H9 (cell line): ENCODE results near the gene OXSM. TPM values are rescaled to one million over a fixed set of nuclear protein-coding genes. Genes with fewer than 3 reads are reported as not detected.

ENCODE experiments used
- DNase-seq: peaks from one replicate; pipeline ENCODE4 v3.0.0-alpha.2; 2017
- H2AFZ ChIP-seq: one replicate; pipeline ENCODE4 v1.6.1; 2013; ENCODE audit warnings: mild to moderate bottlenecking, low read length, control low read depth, moderate library complexity
- H2AK5ac ChIP-seq: 2 replicates; pipeline ENCODE4 v1.6.1; 2013; ENCODE audit warnings: low read length, control low read depth, mixed read lengths; ENCODE audit not compliant: insufficient read length
- H2BK120ac ChIP-seq: one replicate; pipeline ENCODE4 v1.6.1; 2013; ENCODE audit warnings: low read depth, mild to moderate bottlenecking, low read length, control low read depth, inconsistent platforms; ENCODE audit not compliant: poor library complexity, severe bottlenecking
- H2BK12ac ChIP-seq: 2 replicates; pipeline ENCODE4 v1.6.1; 2013; ENCODE audit warnings: low read length, control low read depth, mixed read lengths, low read depth; ENCODE audit not compliant: insufficient read length
- H2BK15ac ChIP-seq: 2 replicates; pipeline ENCODE4 v1.6.1; 2013; ENCODE audit warnings: low read depth, low read length, control low read depth
- H2BK20ac ChIP-seq: one replicate; pipeline ENCODE4 v1.6.1; 2013; ENCODE audit warnings: low read depth, mild to moderate bottlenecking, low read length, control low read depth, inconsistent platforms; ENCODE audit not compliant: poor library complexity, severe bottlenecking
- H2BK5ac ChIP-seq: 2 replicates; pipeline ENCODE4 v1.6.1; 2013; ENCODE audit warnings: low read length, control low read depth, mixed read lengths; ENCODE audit not compliant: insufficient read length
- H3K14ac ChIP-seq: 2 replicates; pipeline ENCODE4 v1.6.1; 2013; ENCODE audit warnings: low read length, control low read depth; ENCODE audit not compliant: insufficient read depth
- H3K18ac ChIP-seq: 2 replicates; pipeline ENCODE4 v1.6.1; 2013; ENCODE audit warnings: low read depth, mild to moderate bottlenecking, mixed read lengths, low read length, control low read depth; ENCODE audit not compliant: insufficient read length
- H3K23ac ChIP-seq: 2 replicates; pipeline ENCODE4 v1.6.1; 2013; ENCODE audit warnings: low read length, control low read depth, mixed read lengths, low read depth; ENCODE audit not compliant: insufficient read length
- H3K23me2 ChIP-seq: 2 replicates; pipeline ENCODE4 v1.6.1; 2013; ENCODE audit warnings: low read depth, mild to moderate bottlenecking, mixed read lengths, low read length, control low read depth; ENCODE audit not compliant: insufficient read length, poor library complexity, severe bottlenecking
- H3K27ac ChIP-seq: 2 replicates; pipeline ENCODE4 v1.5.1; 2013; ENCODE audit warnings: low read length, control low read depth, mixed read lengths, low read depth; ENCODE audit not compliant: insufficient read length
- H3K27me3 ChIP-seq: 2 replicates; pipeline ENCODE4 v1.6.1; 2013; ENCODE audit warnings: low read length, control low read depth, inconsistent platforms; ENCODE audit not compliant: insufficient read depth
- H3K4ac ChIP-seq: 2 replicates; pipeline ENCODE4 v1.6.1; 2013; ENCODE audit warnings: low read depth, mild to moderate bottlenecking, control low read depth, inconsistent platforms, low read length, moderate library complexity
- H3K4me1 ChIP-seq: 2 replicates; pipeline ENCODE4 v1.6.1; 2013; ENCODE audit warnings: low read length, control low read depth, inconsistent platforms; ENCODE audit not compliant: insufficient read depth
- H3K4me2 ChIP-seq: 2 replicates; pipeline ENCODE4 v1.6.1; 2013; ENCODE audit warnings: low read length, control low read depth, mixed read lengths; ENCODE audit not compliant: insufficient read length, insufficient read depth
- H3K56ac ChIP-seq: 2 replicates; pipeline ENCODE4 v1.6.1; 2013; ENCODE audit warnings: low read depth, mild to moderate bottlenecking, mixed read lengths, low read length, control low read depth; ENCODE audit not compliant: insufficient read length
- H3K79me1 ChIP-seq: 2 replicates; pipeline ENCODE4 v1.6.1; 2013; ENCODE audit warnings: low read depth, mild to moderate bottlenecking, moderate library complexity, low read length, control low read depth, inconsistent platforms; ENCODE audit not compliant: insufficient read depth, poor library complexity, severe bottlenecking
- H3K79me2 ChIP-seq: 2 replicates; pipeline ENCODE4 v1.6.1; 2013; ENCODE audit warnings: low read length, control low read depth, inconsistent platforms; ENCODE audit not compliant: insufficient read depth
- H3K9ac ChIP-seq: 2 replicates; pipeline ENCODE4 v1.6.1; 2013; ENCODE audit warnings: low read length, control low read depth, mixed read lengths; ENCODE audit not compliant: insufficient read length; ENCODE audit errors: extremely low read depth
- H3K9me3 ChIP-seq: one replicate; pipeline ENCODE4 v1.6.1; 2013; ENCODE audit warnings: low read depth, low read length, inconsistent platforms; ENCODE audit not compliant: control insufficient read depth
- H3T11ph ChIP-seq: one replicate; pipeline ENCODE4 v1.6.1; 2013; ENCODE audit warnings: mild to moderate bottlenecking, low read length, control low read depth, inconsistent platforms
- H4K20me1 ChIP-seq: one replicate; pipeline ENCODE4 v1.6.1; 2013; ENCODE audit not compliant: control insufficient read depth, insufficient read length, insufficient read depth
- H4K5ac ChIP-seq: 2 replicates; pipeline ENCODE4 v1.6.1; 2013; ENCODE audit warnings: low read depth, mild to moderate bottlenecking, mixed read lengths, low read length, control low read depth; ENCODE audit not compliant: insufficient read length
- H4K8ac ChIP-seq: replicated peaks from 2 replicates; pipeline ENCODE4 v1.6.1; 2013; ENCODE audit warnings: low read length, control low read depth, mixed read lengths, low read depth; ENCODE audit not compliant: insufficient read length
- H4K91ac ChIP-seq: 2 replicates; pipeline ENCODE4 v1.6.1; 2013; ENCODE audit warnings: low read depth, mild to moderate bottlenecking, moderate library complexity, mixed read lengths, low read length, control low read depth; ENCODE audit not compliant: insufficient read length
- H3K27ac Mint-ChIP-seq, 3 experiments: 2 replicates in 2 of 3; 3 replicates in 1 of 3; pipeline ENCODE4 v1.8.0; 2020 to 2021; ENCODE audit warnings: mixed read lengths in 3 of 3, mild to moderate bottlenecking in 1 of 3, moderate library complexity in 1 of 3
- H3K27me3 Mint-ChIP-seq: 2 replicates; pipeline ENCODE4 v1.8.0; 2021; ENCODE audit warnings: low read depth, mild to moderate bottlenecking, moderate library complexity, mixed read lengths
- H3K36me3 Mint-ChIP-seq, 3 experiments: 2 replicates in 2 of 3; 3 replicates in 1 of 3; pipeline ENCODE4 v1.8.0; 2020 to 2021; ENCODE audit warnings: low read depth in 3 of 3, mixed read lengths in 3 of 3; ENCODE audit not compliant: insufficient read depth in 1 of 3
- H3K4me1 Mint-ChIP-seq, 2 experiments: 2 replicates each; pipeline ENCODE4 v1.8.0; 2020; ENCODE audit warnings: mixed read lengths in 2 of 2
- H3K4me3 Mint-ChIP-seq, 2 experiments: 2 replicates in 1 of 2; 3 replicates in 1 of 2; pipeline ENCODE4 v1.8.0; 2020 to 2021; ENCODE audit warnings: mild to moderate bottlenecking in 2 of 2, mixed read lengths in 2 of 2, moderate library complexity in 1 of 2
- H3K9me3 Mint-ChIP-seq, 2 experiments: 2 replicates in 1 of 2; 3 replicates in 1 of 2; pipeline ENCODE4 v1.8.0; 2020; ENCODE audit warnings: mild to moderate bottlenecking in 2 of 2, mixed read lengths in 2 of 2, moderate library complexity in 1 of 2
- CTCF ChIP-seq: fragments of 200-600 bp; sonication (generic); conservative IDR thresholded peaks from 3 replicates; pipeline ENCODE4 v1.8.0; 2021; ENCODE audit warnings: antibody characterized with exemption, mild to moderate bottlenecking
- WGBS: extraction: QIAGEN DNeasy Blood & Tissue Kit; methylation state at CpG from one replicate; pipeline ENCODE4 v1.1.7; 2013; ENCODE audit warnings: missing lambda C conversion rate, low lambda C conversion rate, mixed read lengths; ENCODE audit not compliant: insufficient read length; ENCODE audit errors: extremely low coverage; 5-methylcytosine and 5-hydroxymethylcytosine counted together
- total RNA-seq: library from RNA; stranded (reverse); gene quantifications from 2 replicates; pipeline ENCODE4 v1.2.1, GENCODE V29; 2021

The OXSM gene
- total RNA-seq, 1 experiment from 2014 or later: 2.5 TPM

GRCh38 chr3:25817638-25818037, 27.7 kb downstream of the OXSM start:
- no peak overlapping the region for H2BK12ac ChIP-seq
- no peaks in the 10 kb centered on the region for H3K79me2 ChIP-seq
- no peak overlapping the region for H4K91ac ChIP-seq
- H2BK120ac ChIP-seq: no peak overlapping the region
- H3K18ac ChIP-seq: no peak overlapping the region
- H2AK5ac ChIP-seq: no peak overlapping the region
- Mint-ChIP-seq H3K4me3 (no peak overlapping the region), H3K27me3 (no peaks in the 10 kb centered on the region), H3K9me3 (peaks cover 0 to 9% of the 10 kb centered on the region in 2 experiments; a peak in 4 of 5 replicates), H3K4me1 (peaks cover 14 to 21% of the 10 kb centered on the region in 2 experiments), H3K27ac (no peak overlapping the region), H3K36me3 (peaks cover 0 to 4% (median 0%) of the 10 kb centered on the region in 3 experiments; a peak in 1 of 7 replicates)
- no peaks in the 10 kb centered on the region for H4K20me1 ChIP-seq
- H3K56ac ChIP-seq: no peak overlapping the region
- H3K4me2 ChIP-seq: no peak overlapping the region
- H3K23ac ChIP-seq: no peak overlapping the region
- H4K5ac ChIP-seq: no peak overlapping the region
- no peak overlapping the region for H3K9ac ChIP-seq
- no peak overlapping the region for H2AFZ ChIP-seq
- H3K14ac ChIP-seq: no peak overlapping the region
- H2BK5ac ChIP-seq: no peak overlapping the region
- no peaks in the 10 kb centered on the region for H3K27me3 ChIP-seq
- no CpG with 5 or more reads among the region's 1 CpG for WGBS
- no peaks in the 10 kb centered on the region for H3K9me3 ChIP-seq
- H2BK20ac ChIP-seq: no peak overlapping the region
- peaks cover 5% of the 10 kb centered on the region; the same call in 1 of the 2 replicates for H3K4me1 ChIP-seq
- no peak overlapping the region for H3K4ac ChIP-seq
- no peak overlapping the region for H3T11ph ChIP-seq
- no peak for TF ChIP-seq CTCF
- no peaks in the 10 kb centered on the region for H3K23me2 ChIP-seq
- no peaks in the 10 kb centered on the region for H3K79me1 ChIP-seq
- H2BK15ac ChIP-seq: 0 out of 2 replicates have a peak overlapping the region, but pooled peaks have one; percentile 3
- DNase-seq: no peak
- H3K27ac ChIP-seq: no peak overlapping the region
- no peak overlapping the region for H4K8ac ChIP-seq
